AG08395 (cell line): ENCODE data around the gene TRIM65.
"Not testable (repeated sequence)": the region's sequence is repeated elsewhere in the genome, so short reads cannot be mapped to it uniquely, and the experiment has no call there.

Experiments
- DNase-seq: peaks from one replicate; pipeline ENCODE4 v3.0.0; 2012; ENCODE audit warnings: mixed read lengths, low spot score

TRIM65 gene

DNA sequence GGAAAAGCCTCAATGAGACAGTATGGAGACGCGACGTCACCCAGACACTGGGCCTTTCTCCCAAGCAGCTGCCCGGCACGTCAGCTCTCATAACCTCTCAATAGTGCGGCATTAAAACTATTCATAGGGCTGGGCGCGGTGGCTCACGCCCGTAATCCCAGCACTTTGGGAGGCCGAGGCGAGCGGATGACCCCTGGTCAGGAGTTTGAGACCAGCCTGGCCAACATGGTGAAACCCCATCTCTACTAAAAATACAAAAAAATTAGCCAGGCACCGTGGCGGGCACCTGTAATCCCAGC, 45.1 kb downstream of the TRIM65 start:
- DNase-seq: not testable (repeated sequence)

DNA sequence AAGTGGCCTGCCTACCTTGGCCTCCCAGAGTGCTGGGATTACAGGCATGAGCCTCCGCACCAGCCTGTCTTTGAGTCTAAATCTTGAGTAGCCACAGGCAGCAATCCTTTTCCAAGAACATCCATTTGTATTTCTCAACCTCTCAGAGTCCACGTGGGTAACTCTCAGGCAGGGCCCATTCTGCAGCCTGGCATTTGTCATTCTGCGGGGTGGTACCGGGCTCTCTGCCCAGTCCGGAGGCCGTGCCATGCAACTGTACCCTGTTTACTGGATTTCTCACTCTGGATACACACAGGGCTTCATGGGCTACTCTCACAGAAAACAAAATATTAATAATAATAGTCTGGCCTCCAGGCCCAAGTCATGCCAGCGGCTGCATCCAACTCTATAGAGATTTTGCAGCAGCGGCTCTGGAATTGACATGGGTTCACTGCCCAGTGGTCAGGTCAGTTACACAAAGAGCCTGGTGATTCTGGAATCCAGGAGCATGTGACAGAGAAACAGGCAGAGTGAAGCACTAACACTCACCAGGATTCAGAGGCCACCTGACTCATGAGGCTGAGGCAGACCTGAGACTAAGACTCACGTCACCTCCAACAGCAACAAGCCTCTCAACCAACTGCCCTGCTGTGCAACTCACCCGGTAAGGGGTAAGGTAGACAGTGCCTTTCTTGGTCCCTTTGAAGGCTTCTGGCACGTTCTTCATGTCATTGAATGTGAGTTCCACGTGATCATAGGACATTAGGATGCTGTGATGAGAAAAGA, 45.6 kb downstream of the TRIM65 start:
- no peak for DNase-seq

DNA sequence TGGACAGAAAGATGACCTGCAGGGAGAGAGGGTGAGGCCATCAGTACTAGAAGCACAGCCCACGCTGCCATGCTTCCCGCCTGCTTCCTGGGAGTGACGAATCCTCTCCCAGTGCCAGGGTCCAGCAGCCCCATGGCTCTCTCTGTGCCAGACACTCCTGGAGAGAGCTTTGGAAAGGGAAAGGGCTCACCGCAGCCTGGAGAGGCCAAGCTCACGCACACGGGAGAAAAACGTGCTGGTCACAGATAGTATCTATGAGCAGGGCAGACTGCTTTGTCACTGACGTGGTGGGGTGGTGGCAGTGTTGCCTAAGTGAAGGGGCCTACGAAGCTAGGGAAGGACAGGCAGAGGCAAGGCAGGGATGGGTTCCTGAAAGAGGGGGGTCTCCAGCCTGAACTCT, 47.0 kb downstream of the TRIM65 start:
- DNase-seq: no peak

DNA sequence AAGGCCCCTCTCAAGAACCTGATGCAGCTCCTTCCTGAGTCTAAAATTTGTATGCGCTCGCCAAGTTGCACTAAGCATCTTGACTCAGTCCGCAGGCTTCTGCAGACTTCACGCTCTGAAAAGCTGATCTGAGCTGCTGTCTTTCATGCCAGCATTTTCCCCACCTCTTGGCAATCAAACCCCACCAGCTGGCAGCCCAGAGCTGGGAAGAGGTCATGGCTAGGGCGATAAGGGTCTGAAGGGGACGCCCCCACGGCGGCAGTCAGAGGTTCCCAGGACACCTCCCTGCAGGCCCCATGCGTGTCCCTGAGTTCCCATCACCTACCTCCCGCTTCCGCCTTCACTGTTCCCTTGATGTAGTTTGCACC, 47.5 kb downstream of the TRIM65 start:
- no peak for DNase-seq

DNA sequence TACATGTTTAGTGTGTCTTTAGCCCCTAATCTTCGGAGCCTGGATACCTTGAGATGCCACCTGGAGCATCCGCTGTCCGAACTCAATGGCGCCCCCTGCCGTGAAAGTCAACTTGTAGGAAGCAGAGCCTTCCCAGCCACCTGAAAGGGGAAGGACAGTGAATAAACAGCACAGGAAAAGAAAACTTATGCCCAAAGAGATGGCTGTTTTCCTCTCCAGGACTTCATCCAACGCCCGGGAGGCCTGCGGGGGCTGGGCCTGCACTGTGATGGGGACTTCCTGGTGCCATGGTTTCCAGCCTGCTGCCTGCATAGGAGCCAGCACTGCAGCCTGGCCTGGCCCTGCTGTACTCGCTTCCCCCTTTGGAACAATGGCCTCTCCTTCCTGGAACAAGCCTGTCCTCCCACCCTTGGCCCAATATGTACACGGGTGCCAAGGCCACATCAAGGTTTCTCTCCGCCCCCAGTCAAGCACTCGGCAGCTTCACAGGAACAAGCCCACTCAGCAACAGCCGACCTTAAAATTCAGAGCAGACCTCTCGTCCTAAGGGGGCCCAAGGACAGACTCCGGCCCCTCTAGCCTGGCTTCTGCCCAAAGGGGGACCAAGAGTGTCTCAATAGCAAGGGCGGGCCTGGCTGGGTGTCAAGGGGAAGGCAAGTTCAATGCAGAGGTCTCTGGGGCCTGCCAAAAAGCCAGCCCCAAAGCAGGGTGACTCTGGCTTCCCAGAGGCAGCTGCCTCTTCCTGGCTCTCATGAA, 48.0 kb downstream of the TRIM65 start:
- DNase-seq: no peak

DNA sequence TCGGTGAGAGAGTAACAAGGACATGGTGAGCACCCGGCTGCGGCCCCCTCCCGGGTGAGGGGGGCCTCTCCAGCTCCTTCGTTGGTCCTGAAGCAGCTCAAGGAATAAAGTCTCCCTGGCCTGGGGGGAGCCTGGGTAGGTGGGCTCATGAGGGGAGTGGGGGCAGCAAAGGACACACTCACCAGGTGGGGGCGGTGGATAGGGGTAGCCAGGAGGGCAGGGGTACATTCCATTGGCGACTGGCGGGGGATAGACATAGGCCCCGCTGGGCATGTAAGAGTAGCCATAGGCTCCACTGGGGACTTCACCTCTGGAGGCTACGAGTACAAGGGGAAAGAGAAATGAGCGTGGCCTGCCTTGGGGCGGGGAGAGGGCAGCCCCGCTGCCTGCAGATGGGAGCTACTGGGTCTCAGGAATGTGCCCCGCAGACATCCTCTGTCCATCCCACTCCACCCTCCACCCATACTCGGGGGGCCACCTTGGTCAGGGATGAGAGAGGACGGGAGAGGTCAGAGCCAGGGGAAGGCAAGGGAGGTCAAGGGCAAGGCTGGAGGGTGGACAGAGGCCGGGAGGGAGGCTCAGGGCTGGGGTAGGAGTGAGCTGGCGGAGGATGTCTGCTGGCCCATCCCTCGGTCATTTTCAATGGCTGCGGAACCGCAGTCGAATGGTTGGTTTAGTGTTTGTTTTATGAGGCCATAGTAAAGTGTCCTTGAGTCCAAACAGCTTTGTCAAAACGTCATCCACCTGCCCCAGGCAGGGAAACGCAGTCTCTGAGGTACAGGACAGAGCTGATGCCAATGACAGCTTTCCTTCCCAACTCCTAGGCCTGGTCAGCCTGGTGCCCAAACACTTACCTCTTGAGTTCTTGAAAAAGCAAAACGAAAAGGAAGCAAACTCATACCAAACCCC, 48.9 kb downstream of the TRIM65 start:
- DNase-seq: no peak

DNA sequence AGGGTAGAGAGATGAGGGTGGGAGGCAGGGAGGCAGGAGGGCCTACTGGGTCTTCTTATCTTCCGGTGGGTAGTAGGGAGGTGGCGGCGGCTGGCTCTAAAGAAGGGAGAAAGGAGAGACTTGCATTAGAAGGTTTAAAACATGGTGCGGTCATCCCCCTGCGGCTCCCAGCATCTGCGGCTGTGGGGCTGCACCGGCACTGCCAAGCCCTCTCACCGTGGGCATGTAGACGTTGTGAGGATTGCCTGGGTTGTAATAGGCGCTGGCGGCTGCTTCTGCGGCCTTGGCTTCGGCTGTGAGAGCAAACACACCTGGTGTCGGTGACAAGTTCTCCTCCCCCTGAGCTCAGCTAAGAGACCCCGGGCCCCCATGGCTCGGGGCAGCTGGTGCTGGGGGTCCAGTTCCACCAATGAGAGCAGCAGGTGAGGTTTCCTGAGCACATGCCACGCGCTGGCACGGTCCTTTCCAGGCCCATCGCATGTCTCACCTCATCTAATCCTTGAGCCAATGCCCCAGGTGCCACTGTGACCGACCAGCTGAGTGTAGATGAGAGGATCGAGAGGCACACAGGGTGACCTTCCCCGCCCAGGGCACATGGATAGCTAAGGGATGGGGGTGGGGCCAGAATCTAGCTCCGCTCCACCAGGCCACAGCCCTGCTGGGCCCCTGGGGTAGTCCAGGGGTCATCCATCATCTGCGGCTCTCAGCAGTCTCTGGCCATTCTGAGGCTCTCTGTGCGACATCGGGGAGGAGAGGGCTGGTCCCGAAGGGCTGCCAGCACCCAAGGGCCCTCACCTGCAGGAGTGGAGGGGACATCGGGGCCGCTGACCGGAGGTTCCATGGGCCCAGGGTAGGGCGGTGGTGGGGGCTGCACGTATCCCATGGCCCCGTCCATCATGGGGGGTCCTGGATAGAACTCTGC, 49.8 kb downstream of the TRIM65 start:
- DNase-seq: no peak

DNA sequence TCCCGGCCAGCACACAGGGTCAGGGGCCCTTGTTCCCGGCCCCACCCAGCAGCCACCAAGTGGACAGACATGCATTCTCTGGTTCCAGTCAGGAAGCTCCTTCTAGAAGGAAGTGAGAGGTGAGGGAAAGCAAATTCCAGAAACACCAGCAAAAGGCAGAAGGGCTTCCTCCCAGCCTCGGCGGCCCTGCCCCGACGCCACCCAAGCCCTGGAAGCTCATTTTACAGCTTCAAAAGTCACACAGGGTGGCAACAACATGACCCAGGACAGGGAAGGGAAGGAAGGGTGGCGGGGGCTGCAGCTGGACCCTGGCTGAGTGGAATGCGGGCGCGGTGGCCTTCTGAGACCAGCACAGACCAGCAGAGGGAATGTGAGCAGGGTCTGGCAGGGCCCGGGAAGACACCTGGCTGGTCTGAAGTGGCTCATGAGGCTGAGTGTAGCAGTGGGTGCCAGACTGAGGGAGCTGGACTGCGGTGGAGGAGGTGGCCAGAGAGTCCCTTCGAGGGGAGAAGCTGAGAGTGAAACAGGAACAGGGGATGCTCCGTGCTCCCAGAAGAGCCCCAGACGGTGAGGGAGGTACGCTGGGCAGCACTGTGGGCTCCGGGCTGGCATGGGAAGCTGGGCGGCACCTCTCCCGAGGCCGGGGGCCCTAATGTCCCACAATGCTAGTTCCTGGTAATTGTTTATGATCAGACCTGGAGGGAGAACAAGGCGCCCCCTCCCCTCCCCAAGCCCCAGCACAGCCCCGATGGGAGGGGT, 50.6 kb downstream of the TRIM65 start:
- DNase-seq: no peak

DNA sequence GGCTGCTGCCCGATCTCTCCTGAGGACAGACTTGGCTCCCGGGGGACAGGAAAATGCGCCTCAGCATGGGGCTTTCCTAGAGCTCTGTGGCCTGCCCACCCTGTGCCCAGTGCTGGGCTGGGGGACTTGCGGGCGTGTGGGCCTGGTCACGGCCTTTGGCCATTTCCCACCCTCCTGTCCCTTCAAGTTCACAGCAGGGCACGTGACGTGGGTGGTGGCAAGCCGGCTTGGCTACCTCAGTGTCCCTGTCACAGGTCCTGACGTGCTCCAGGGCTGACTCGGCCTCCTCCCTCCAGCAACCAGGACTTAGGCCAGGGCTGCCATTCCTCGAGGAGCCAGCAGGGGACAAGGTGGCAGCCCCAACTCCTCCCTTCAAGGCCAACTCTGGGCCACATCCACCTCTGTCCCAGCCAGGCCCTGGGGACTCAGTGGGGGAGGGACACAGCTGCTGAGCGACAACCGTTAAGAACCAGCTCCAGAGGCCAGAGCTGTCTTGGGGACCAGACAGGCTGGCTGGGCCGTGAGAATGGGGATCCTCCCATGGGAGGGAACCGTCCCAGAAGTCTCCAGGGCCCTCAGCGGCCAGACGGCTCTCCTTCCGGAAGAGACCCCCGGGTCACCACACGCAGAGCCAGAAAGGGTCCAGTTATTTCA, 51.6 kb downstream of the TRIM65 start:
- peak; percentile 82 for DNase-seq

DNA sequence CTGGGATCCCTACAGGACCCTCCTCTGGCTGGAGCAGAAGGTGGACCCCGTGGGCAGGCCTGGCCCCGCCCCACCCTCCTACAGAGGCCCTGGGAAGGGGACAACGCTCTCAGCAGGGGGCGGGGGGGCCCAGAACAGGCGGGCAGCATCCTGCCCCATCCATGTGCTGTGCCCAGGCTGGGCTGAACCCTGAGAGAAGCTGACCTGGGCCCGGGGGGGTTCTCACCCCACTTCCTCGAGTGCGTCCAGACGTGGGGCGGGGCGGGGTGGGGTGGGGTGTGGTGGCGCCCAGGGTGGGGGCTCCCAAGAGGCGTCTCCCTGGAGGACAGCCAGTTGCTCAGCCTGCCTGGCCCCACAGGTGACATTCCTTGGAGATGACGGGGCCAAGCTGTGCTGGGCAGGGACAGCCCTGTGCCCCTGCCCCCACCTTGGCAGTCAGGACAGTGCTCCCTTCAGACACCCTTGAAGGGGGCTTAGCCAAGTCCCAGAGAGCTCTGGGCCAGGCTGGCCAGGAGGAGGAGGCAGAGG, 52.2 kb downstream of the TRIM65 start:
- no peak for DNase-seq

DNA sequence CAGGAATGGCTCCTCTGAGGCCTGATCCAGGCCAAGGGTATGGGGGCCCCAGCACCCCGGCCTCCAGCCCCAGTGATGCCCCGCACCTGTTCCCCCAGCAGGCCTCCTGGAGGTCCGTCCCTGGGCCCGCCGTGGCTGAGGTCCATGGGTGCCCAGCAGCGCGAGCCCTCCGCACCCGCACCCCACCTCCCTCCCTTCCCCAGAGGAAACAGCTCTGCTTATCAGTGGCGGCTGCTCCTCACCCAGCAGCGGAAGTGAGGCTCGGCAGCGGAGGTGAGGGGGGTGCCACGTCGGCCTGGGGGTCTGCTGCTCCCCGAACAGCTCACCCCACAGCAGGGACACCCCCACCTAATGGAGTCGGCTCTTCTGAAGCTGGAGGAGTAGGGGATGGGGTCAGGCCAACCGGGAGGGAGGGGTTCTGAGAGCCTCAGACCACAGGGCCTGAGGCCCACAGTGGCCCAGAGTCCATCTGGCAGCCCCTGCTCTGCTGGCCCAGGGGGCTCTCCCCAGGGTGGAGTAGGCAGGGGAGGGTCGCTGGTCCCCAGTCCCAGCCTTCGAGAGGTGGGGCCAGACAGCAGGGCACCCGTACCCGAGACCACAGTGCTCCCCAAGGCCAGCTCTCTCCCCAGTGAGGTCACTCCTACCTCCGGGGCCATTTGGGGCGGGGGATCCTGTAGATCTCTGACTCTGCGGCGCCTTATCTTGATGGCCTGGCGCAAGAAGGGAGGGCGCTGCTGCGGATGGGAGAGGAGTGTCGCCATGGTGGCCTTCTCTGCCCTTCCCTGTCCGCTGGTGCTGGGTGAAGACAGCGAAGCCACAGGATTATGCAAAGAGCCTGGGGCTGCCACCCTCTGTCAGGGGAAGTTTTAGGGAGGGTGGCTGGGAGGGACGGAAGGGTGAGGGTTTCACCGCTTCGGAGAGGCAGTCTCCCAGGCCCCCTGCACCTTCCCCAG, 52.9 kb downstream of the TRIM65 start, which contains the start of gene UNC13D:
Gene UNC13D, minus strand, starts transcription at position 828 of the 953 bp plus-strand sequence. Its CDS starts 67 bp downstream, at position 761.
- DNase-seq: no peak

DNA sequence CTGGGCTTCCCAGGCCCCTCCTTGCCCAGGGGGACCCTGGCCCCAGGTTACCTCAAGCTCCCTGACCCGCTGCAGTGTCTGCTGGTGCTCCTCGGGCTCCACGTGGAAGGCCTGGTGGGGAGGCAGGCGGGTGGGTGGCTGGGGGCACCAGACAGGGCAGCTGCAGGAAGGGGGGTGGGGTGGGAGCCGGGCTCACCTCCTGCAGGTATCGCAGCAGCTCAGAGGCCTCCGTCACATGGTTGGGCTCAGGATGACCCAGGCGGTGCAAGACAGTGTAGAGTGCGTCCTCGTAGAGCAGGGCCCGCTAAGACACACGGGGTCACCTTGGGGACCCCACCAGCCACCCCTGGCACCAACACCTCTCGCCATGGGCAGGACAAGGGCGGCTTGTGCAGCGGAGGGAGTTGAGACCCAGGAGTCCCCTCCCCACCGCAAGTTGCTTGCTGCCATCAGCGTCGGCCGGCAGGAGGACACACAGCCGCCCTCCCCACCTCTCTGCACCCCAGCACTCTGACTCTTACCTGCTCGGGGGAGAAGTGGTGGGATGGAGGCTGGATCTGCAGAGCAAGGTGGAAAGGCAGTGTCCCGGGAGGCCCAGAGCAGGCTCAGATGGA, 53.7 kb downstream of the TRIM65 start:
- DNase-seq: no peak

DNA sequence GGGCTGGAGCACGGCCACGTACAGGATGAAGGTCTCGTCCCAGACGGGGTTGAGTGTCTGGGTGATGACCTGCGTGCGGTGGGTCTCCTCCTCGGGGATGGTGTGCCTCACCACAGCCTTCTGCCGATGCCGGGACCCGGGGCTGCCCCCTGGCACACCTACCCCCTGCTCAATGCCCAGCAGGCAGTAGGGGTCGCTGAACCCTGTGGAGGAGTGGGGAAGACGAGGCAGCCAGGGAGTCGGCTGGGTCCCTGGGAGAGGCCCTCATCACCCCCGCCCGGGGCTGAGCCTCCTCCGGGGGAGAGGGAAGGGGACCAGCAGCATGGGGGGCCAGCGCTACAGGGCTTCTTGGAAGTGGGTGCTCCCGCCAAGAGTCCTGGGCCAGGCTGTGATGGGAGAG, 54.3 kb downstream of the TRIM65 start:
- DNase-seq: no peak

DNA sequence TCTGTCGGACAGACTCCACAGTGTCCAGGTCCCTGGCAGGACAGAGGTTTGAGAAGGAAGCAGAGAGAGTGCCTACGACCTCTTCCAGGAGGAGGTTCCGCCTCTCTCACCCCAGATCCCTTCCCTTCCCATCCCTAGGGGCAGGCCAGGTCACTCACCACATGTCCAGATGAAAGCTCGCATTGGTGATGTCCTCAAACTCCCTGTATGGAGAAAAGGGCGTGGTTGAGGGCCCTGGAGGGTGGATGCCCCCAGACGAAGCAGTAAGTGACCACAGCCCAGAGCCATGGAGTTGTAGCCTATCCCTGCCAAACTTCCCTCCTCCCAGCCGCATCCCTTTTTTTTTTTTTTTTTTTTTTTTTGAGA, 56.0 kb downstream of the TRIM65 start:
- no peak for DNase-seq

DNA sequence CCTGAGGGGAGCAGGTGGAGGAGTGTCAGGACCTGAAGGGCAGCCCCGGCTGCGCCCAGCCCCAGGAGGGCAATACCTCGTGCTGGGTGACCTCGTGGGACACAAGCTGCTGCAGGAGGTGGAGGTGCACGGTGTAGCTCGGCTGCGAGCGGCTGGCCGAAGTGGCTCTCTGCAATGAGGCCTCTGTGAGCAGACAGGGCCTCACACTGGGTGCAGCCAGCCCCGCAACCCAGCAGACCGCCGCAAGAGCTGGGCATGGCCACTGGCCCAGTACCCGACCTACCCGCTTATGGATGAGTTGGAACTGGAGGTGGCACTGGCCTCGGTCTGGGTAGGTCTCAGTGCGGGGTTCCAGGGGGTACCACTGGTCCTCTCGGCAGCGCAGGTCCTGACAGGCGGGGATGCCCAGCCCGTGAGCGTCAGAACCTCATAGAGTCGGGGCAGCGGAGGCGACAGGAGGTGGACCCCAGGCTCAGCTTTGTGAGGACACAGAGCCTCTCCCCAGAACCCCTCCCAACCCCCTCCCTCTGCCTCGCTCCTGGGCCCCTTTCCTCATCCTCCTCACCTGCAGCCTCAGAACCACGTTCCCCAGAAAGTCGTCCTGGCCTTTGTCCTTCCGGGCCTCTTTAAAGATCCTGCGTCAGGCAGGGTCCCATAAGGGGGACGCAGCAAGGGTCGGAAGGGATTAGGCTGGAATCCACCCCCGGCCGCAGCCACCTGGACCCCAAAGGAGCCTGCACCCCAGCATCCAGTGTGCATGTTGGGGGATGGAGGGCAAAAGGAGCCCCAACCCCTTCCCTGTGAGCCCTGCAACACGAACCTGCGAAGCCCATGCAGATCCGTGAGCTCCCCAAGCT, 56.6 kb downstream of the TRIM65 start:
- no peak for DNase-seq
